Islet of Langerhans (tissue), 1 donor: ENCODE results near the gene GLIS2.

ENCODE experiments used
- FAIRE-seq: peaks from one replicate; lab custom pipeline; 2011; peaks lifted over from hg19 to GRCh38; lab: Jason Lieb, UNC

The GLIS2 gene

GRCh38 chr16:4371357-4372000, 55.6 kb downstream of the GLIS2 start, which contains the start of gene VASN:
Gene VASN, plus strand, starts transcription at chr16:4371848. Its CDS starts 9,030 bp downstream, at chr16:4380878.
- no peak for FAIRE-seq

- FAIRE-seq, result no peak
These were observed 56.2 kb downstream of the GLIS2 start for GRCh38 chr16:4372001-4372577.

GRCh38 chr16:4372578-4373355, 56.9 kb downstream of the GLIS2 start:
- no peak for FAIRE-seq

DNA sequence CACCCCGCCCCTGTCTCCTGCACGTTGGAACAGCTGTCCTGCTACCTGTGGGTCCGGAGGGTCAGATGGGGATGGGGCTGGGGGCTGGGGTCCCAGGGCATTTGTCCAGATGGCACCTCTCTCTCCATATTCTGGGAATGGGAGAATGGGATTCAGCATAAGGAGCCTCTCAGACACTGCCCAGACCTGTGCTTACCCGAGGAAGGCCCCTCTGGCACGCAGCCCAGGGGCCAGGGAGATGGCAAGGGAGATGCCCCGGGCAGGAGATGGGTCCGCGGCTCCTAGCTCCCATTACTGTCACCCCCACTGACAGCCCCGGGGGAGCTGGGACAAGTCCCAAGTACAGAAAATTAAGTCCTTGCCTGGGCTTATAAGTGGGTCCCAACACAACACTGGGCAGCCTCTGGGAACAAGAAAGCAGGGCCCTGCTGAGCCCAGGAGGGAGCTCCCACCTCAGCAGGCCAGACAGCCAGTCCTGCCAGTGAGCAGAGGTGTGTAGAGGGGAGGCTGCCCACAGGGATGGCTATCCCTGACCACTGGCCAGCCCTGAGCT, 57.6 kb downstream of the GLIS2 start:
- no peak for FAIRE-seq

DNA sequence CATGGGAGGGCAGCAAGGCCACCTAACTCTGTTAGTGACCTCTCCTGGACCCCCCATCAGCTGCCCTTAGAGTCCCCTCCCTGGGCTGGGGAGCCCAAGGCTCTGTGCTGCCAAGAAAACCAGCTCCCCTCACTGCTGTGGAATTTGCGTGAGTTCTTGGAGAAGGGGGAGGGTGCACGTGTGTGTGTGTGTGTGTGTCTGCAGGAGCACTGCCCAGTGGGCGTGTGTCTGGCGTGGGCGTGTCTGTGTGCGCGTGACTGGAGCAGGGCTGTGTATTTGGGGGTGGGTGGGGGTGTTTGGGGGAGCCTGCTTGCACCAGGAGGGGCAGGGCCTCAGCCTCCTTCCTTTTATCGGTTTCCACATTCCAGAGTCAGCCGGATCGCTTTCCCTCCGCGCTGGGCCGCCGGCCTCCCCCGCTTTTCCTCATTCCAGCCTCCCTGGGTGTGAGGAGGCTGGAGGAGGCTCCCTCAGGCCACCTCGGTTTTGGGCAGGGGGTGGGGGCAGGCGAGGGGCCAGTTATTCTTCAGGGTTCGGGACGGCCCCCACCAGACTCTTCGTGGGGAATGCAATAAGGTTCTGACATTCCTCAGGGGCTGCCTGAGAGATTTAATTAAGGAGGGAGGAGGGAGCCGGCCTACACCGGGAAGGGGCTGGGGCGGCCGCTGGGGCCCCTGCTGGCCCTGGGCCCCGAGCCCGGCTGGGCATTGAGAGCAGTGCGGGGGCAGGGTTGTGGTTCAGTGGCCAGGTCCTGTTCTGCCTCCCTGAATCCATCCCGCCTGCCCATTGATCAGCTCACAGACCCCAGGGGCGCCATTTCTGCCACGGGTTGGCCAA, 58.3 kb downstream of the GLIS2 start:
- no peak for FAIRE-seq

DNA sequence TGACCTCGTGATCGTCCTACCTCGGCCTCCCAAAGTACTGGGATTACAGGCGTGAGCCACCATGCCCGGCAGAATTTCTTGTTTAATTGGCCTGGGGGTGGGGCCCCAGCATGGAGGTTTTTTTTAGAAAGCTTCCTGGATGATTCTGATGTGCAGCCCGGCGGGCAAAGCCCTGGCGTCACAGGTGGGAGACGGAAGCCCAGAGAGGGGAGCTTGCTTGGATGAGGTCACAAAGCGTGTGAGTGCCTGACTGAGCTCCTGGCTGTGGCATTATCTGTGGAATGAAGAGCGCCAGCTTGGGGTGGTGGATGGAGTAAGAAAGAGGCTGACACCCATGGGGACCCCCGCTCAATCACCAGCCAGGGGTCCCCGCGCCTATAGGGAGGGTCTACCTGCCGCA, 59.9 kb downstream of the GLIS2 start:
- FAIRE-seq, result no peak

GRCh38 chr16:4376126-4376892, 60.4 kb downstream of the GLIS2 start:
- FAIRE-seq, result no peak

GRCh38 chr16:4376893-4377572, 61.2 kb downstream of the GLIS2 start:
- no peak for FAIRE-seq

DNA sequence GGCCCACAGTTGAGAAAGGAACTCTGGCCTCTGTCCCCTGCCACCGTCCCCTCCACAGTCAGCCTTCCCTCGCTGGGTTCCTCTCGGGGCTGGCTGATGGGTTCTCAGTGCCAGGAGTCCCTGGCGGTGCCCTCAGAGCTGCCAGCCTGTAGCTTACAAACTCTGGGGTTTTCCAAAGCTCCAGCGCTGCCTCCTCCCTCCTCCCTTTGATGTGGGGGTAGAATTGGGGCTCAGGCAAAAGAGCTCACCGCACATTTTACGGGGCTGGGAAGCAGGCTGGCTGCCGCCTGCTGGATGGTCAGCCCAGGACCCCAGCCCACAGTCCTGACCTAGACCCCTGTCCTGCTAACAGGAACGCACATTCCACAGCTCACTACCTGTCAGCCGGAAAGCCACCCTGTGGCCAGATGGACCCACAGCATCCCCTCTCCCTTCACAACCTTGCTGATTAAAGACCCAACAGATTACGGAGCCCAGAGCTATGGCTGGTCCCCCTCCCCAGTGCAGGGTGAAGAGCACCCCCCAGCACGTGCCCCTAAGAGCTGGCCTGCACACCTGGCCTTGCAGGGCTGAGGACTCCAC, 61.8 kb downstream of the GLIS2 start:
- FAIRE-seq, result no peak

- FAIRE-seq, result no peak
These were observed 62.3 kb downstream of the GLIS2 start for GRCh38 chr16:4378161-4378666.

DNA sequence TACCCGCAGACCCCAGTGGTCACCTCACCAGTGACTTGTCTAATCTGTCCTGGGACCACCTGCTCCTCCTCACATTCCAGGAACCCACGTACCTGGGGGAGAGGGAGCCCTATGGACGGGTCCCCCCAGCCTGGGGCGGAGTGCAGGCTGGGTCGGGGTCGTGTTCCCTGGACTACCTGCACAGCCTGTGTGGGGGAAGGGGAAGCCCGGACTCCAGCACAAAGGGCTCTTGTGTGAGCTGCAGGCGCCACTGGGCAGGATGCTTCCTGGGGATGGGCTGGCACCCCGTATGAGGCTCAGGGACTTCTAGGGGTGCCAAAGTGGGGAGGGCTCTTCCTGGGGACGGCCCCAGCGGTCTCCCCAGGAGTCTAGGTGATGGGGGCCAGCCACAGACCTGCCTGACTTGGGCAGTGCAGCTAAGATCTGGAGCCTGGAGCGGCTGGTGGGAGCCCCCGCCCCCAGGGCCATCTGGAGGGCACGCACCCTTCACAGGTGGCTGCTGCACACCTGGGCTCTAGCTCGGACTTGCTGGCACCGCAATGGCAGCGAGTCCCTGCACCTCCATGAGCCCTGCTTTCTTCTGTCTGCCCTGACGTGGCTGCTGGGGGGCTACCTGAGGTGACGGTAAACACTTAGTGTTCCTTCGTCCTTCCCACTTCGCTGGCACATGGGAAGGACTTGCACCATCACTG, 63.3 kb downstream of the GLIS2 start:
- FAIRE-seq, result no peak

DNA sequence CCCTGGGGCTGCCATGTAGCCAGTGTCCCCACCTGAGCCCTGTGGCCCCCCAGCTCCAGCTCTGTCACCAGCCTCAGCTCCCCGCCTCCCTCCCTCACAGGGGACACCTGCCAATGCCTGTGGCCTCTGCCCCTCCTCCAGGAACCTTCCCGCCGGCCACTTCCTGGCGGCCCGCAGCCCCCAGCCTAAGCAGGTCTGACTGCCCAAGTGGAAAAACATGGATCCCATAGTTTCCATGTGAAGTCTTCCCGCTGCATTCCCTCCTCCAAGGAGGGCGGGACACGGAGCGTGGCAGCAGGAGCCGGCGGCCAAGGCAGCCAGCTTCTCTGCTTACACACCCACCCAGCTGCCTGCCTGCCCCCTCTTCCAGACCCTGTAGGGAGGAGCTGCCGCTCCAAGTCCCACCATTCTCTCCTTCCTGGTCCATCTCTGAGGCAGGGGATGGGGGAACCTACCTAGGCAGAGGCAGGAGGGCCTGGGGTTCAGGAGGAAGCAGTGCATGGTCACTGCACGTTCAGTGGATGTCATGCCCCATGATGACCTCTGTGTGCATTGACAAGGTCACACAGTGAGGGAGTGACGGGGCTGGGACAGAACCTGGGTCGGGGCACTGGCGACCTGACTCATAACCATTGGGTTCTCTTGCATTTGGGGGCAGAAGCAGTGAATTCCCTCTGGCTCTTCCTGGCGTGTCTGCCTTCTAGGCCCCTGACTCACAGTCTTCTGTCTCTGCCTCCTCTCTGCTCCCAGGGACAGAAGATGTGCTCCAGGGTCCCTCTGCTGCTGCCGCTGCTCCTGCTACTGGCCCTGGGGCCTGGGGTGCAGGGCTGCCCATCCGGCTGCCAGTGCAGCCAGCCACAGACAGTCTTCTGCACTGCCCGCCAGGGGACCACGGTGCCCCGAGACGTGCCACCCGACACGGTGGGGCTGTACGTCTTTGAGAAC, 64.5 kb downstream of the GLIS2 start:
- FAIRE-seq, result no peak

- FAIRE-seq, result no peak
These were observed 65.4 kb downstream of the GLIS2 start for GRCh38 chr16:4381072-4381934.

DNA sequence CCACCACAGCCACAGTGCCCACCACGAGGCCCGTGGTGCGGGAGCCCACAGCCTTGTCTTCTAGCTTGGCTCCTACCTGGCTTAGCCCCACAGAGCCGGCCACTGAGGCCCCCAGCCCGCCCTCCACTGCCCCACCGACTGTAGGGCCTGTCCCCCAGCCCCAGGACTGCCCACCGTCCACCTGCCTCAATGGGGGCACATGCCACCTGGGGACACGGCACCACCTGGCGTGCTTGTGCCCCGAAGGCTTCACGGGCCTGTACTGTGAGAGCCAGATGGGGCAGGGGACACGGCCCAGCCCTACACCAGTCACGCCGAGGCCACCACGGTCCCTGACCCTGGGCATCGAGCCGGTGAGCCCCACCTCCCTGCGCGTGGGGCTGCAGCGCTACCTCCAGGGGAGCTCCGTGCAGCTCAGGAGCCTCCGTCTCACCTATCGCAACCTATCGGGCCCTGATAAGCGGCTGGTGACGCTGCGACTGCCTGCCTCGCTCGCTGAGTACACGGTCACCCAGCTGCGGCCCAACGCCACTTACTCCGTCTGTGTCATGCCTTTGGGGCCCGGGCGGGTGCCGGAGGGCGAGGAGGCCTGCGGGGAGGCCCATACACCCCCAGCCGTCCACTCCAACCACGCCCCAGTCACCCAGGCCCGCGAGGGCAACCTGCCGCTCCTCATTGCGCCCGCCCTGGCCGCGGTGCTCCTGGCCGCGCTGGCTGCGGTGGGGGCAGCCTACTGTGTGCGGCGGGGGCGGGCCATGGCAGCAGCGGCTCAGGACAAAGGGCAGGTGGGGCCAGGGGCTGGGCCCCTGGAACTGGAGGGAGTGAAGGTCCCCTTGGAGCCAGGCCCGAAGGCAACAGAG, 66.3 kb downstream of the GLIS2 start:
- no peak for FAIRE-seq

- no peak for FAIRE-seq
These were observed 67.0 kb downstream of the GLIS2 start for GRCh38 chr16:4382795-4383357.
